BJ (cell line): ENCODE data around the gene IMPA2. TPM values are rescaled to one million over a fixed set of nuclear protein-coding genes. Genes with fewer than 3 reads are reported as not detected.

Experiments used
- CTCF ChIA-PET: fragments of 350-600 bp; formaldehyde crosslinking; extraction: SDS; loops from one replicate; lab custom pipeline; 2021; ENCODE audit warnings: antibody characterized with exemption, inconsistent platforms; lab: Yijun Ruan, JAX
- POLR2A ChIA-PET: fragments of 300-600 bp; sonication (Branson Sonifier 250); formaldehyde crosslinking; extraction: SDS; loops from one replicate; lab custom pipeline; 2021; ENCODE audit warnings: antibody characterized with exemption; lab: Charles Lee
- DNase-seq: peaks from one replicate; pipeline ENCODE4 v3.0.0-alpha.2; 2011; ENCODE audit warnings: low read depth
- H3K27me3 ChIP-seq: 2 replicates; pipeline ENCODE4 v1.6.0; 2011; ENCODE audit warnings: low read length; ENCODE audit not compliant: control insufficient read depth, insufficient read depth
- H3K36me3 ChIP-seq: 2 replicates; pipeline ENCODE4 v1.5.1; 2011; ENCODE audit warnings: low read length; ENCODE audit not compliant: control insufficient read depth, insufficient read depth
- H3K4me3 ChIP-seq: 2 replicates; pipeline ENCODE4 v1.5.1; 2011; ENCODE audit warnings: low read depth, mild to moderate bottlenecking, control low read depth, low read length
- CTCF ChIP-seq: IDR thresholded peaks from 2 replicates; pipeline ENCODE4 v1.5.1; 2011; ENCODE audit warnings: low read depth, mild to moderate bottlenecking, control low read depth, inconsistent platforms, low read length, moderate library complexity; ENCODE audit not compliant: insufficient read depth
- polyA plus RNA-seq: library from polyadenylated mRNA; depleted of rRNA; stranded (reverse); fragments of >200 nt; gene quantifications from 2 replicates; pipeline ENCODE4 v1.2.3, GENCODE V29; 2011

IMPA2 gene
- polyA plus RNA-seq, 1 experiment, result 22.8 TPM

- peak; percentile 26 for DNase-seq
- H3K36me3 ChIP-seq, result no peaks in the 10 kb centered on the region
- no peak for TF ChIP-seq CTCF
- CTCF ChIA-PET, result interaction anchor here (0.7 to 7.1 kb wide), 4 partner anchors 11 to 85 kb away, joined by 3 to 54 read pairs (median 12); partner anchors contain the start of gene IMPA2
- no peak overlapping the region for H3K4me3 ChIP-seq
- no peaks in the 10 kb centered on the region for H3K27me3 ChIP-seq
- POLR2A ChIA-PET, result interaction anchor here (1.2 kb wide), 1 partner anchor 31 kb away, joined by 14 read pairs; no protein-coding TSS in a partner anchor
Measured at GRCh38 chr18:11948852-11949523, 32.3 kb upstream of the IMPA2 start.

GRCh38 chr18:11950824-11951223, 30.5 kb upstream of the IMPA2 start:
- Histone ChIP-seq H3K36me3 (no peaks in the 10 kb centered on the region), H3K27me3 (no peaks in the 10 kb centered on the region), H3K4me3 (no peak overlapping the region)
- CTCF ChIA-PET, result interaction anchor here (0.6 to 7.1 kb wide), 4 partner anchors 13 to 954 kb away, joined by 4 to 54 read pairs (median 10); no protein-coding TSS in a partner anchor
- POLR2A ChIA-PET, result no interaction called here
- no peak for DNase-seq
- TF ChIP-seq CTCF, result no peak

- POLR2A ChIA-PET, result no interaction called here
- CTCF ChIA-PET, result interaction anchor here (2.1 kb wide), 1 partner anchor 13 kb away, joined by 15 read pairs; no protein-coding TSS in a partner anchor
- Histone ChIP-seq H3K27me3 (no peaks in the 10 kb centered on the region), H3K36me3 (no peaks in the 10 kb centered on the region), H3K4me3 (no peak overlapping the region)
- no peak for TF ChIP-seq CTCF
- DNase-seq, result no peak
Measured at GRCh38 chr18:11951390-11951851, 29.9 kb upstream of the IMPA2 start.

- CTCF ChIA-PET, result no interaction called here
- DNase-seq, result no peak
- POLR2A ChIA-PET, result no interaction called here
Measured at GRCh38 chr18:11953113-11953512, 28.2 kb upstream of the IMPA2 start.

More at GRCh38 chr18:11953113-11953512, 28.2 kb upstream of the IMPA2 start:
- no peak for TF ChIP-seq CTCF
- no peaks in the 10 kb centered on the region for H3K27me3 ChIP-seq
- H3K4me3 ChIP-seq, result no peak overlapping the region
- H3K36me3 ChIP-seq, result no peaks in the 10 kb centered on the region
